Measurements from ENCODE around the gene FAM13A. TPM values are rescaled to one million over a fixed set of nuclear protein-coding genes. Genes with fewer than 3 reads are reported as not detected.

FAM13A gene
- polyA plus RNA-seq, 1 experiment = 9.5 TPM

DNA sequence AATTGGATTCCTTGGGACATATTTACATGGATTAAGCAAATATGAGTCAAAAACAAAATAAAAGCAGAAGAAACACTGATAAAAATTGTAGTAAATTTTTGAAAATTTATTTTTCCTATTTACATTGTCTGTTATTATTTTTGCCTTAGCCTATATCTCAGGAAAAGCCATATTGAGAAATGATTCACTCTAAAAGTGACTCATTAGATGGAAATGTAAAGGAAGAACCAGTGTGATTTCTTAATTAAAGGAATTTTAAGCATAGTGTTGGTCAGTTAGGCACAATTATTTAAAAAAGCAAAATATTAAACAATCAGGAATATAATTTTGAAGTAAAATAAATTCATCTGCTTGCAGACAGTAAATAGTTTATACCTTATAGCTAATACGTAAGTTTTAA is 191.9 kb downstream of the FAM13A start:
- ChIA-PET CTCF (interaction anchor here (0.8 kb wide), 1 partner anchor 9 kb away, joined by 5 read pairs; no protein-coding TSS in a partner anchor), POLR2A (no interaction called here)
- no peak for DNase-seq (ENCODE audit: low read depth)
- TF ChIP-seq, protein P1, sequence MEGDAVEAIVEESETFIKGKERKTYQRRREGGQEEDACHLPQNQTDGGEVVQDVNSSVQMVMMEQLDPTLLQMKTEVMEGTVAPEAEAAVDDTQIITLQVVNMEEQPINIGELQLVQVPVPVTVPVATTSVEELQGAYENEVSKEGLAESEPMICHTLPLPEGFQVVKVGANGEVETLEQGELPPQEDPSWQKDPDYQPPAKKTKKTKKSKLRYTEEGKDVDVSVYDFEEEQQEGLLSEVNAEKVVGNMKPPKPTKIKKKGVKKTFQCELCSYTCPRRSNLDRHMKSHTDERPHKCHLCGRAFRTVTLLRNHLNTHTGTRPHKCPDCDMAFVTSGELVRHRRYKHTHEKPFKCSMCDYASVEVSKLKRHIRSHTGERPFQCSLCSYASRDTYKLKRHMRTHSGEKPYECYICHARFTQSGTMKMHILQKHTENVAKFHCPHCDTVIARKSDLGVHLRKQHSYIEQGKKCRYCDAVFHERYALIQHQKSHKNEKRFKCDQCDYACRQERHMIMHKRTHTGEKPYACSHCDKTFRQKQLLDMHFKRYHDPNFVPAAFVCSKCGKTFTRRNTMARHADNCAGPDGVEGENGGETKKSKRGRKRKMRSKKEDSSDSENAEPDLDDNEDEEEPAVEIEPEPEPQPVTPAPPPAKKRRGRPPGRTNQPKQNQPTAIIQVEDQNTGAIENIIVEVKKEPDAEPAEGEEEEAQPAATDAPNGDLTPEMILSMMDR (IDR thresholded peaks at IDR 0.05; ENCODE audit: insufficient read depth, low read depth, low read length) = no peak
- Histone ChIP-seq H3K36me3 (ENCODE audit: control insufficient read depth, insufficient read depth, low read length) (no peaks in the 10 kb centered on the region), H3K4me3 (ENCODE audit: low read depth, low read length) (no peak overlapping the region), H3K27me3 (ENCODE audit: control insufficient read depth, insufficient read depth, low read length) (no peaks in the 10 kb centered on the region)

DNA sequence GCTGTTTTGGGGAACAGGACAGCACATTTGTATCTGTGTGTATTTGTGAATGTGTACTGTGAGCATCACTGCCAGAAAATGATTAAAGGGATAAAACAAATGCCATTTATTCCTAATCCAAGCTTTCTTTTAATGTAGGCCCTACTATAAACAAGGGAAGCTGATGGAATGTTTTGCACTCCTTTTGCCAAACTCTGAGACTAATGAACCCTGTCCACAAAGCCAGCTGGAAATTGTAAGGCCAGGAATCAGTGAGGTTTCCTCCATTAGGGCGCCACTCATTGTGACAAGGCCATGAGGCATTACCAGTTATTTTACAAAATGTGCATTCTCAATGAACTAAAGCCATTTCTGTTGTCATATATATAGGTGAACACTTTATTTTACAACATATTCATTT is 196.4 kb downstream of the FAM13A start:
- no peaks in the 10 kb centered on the region for H3K27me3 ChIP-seq (ENCODE audit: control insufficient read depth, insufficient read depth, low read length)
- TF ChIP-seq, protein P1 (IDR thresholded peaks at IDR 0.05; ENCODE audit: insufficient read depth, low read depth, low read length) = no peak
- H3K36me3 ChIP-seq (ENCODE audit: control insufficient read depth, insufficient read depth, low read length) = no peaks in the 10 kb centered on the region
- DNase-seq (ENCODE audit: low read depth) = no peak
- CTCF ChIA-PET = interaction anchor here (0.5 kb wide), 1 partner anchor 226 kb away, joined by 3 read pairs; no protein-coding TSS in a partner anchor
- POLR2A ChIA-PET = no interaction called here
- no peak overlapping the region for H3K4me3 ChIP-seq (ENCODE audit: low read depth, low read length)

DNA sequence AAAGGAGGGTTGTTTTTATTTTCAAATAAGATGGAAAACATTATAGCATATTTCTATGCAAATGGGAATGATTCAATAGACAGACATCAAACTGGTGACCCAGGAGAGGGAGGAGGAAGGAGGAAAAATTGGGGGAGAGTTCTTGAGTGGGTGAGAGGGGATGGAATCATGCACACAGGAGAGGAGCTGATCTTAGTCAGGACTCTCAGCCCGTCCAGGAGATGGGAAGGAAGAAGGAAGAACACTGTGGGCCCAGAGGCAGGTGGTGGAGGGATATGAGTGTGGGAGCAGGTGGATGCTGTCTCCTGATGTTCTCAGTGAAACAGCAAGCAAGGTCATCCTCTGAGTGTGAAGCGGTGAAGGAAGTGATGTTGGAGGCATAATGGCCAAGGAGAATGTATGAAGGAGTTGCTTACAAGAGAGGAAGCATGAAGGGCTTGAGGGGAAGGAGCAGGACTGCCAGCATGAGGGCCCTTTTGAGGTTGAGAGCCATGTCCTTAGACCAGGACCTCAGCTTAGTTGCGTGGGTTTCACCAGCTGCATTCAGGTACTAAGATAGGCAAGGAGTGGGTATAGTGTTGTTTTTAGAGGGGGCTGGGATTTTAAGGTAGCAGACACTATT is 197.7 kb downstream of the FAM13A start:
- ChIA-PET CTCF (interaction anchor here (0.6 to 1.2 kb wide), 4 partner anchors 10 to 236 kb away, joined by 3 to 4 read pairs (median 3); no protein-coding TSS in a partner anchor), POLR2A (no interaction called here)
- no peaks in the 10 kb centered on the region for H3K36me3 ChIP-seq (ENCODE audit: control insufficient read depth, insufficient read depth, low read length)
- H3K4me3 ChIP-seq (ENCODE audit: low read depth, low read length) = no peak overlapping the region
- TF ChIP-seq, protein P1 (IDR thresholded peaks at IDR 0.05; ENCODE audit: insufficient read depth, low read depth, low read length) = no peak
- H3K27me3 ChIP-seq (ENCODE audit: control insufficient read depth, insufficient read depth, low read length) = no peaks in the 10 kb centered on the region
- DNase-seq (ENCODE audit: low read depth) = no peak

DNA sequence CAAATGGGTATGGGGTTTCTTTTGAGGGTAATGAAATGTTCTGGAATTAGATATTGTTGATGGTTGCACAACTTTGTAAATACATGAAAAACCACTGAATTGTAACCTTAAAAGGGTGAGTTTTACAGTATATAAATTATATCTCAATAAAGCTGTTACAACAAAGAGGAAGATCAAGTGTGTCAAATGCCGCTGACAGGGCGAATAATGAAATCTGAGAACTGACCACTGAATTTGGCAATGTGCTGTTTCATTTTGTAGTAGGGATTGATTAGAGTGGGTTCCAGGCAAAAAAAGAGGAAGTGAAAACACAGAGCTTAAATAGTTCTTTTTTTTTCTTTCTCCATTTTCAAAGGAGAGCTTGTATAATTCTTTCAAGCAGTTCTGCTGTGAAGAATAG is 198.2 kb downstream of the FAM13A start:
- Histone ChIP-seq H3K4me3 (ENCODE audit: low read depth, low read length) (no peak overlapping the region), H3K36me3 (ENCODE audit: control insufficient read depth, insufficient read depth, low read length) (no peaks in the 10 kb centered on the region), H3K27me3 (ENCODE audit: control insufficient read depth, insufficient read depth, low read length) (no peaks in the 10 kb centered on the region)
- no peak for DNase-seq (ENCODE audit: low read depth)
- CTCF ChIA-PET = interaction anchor here (0.6 to 1.1 kb wide), 3 partner anchors 10 to 235 kb away, joined by 3 read pairs; no protein-coding TSS in a partner anchor
- TF ChIP-seq, protein P1 (IDR thresholded peaks at IDR 0.05; ENCODE audit: insufficient read depth, low read depth, low read length) = no peak
- POLR2A ChIA-PET = no interaction called here

DNA sequence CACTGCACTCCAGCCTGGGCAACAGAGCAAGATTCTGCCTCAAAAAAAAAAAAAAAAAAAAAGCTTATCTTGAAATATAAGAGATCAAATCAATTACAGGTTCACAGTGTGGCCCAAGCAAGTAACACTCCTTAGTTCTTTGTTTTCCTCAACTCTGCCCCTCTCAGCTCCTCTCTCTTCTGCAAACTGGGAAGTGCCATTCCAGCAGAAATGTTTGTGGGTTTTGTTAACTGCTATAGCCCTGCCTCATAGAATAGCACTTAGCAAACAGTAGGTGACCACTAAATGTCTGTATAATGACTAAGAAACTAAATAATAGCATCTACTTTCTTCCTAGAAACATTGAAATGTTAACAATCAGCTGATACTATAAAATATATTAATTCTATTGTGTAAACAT is 199.4 kb downstream of the FAM13A start:
- DNase-seq (ENCODE audit: low read depth) = no peak
- H3K36me3 ChIP-seq (ENCODE audit: control insufficient read depth, insufficient read depth, low read length) = no peaks in the 10 kb centered on the region
- H3K27me3 ChIP-seq (ENCODE audit: control insufficient read depth, insufficient read depth, low read length) = no peaks in the 10 kb centered on the region
- H3K4me3 ChIP-seq (ENCODE audit: low read depth, low read length) = no peak overlapping the region
- CTCF ChIA-PET = interaction anchor here (1.7 kb wide), 1 partner anchor 15 kb away, joined by 3 read pairs; no protein-coding TSS in a partner anchor
- POLR2A ChIA-PET = interaction anchor here (0.6 kb wide), 1 partner anchor 66 kb away, joined by 6 read pairs; no protein-coding TSS in a partner anchor
- TF ChIP-seq, protein P1 (IDR thresholded peaks at IDR 0.05; ENCODE audit: insufficient read depth, low read depth, low read length) = no peak

All from BJ (cell line).